H4 (cell line): Measurements from ENCODE around the gene TSPAN16. TPM values are rescaled to one million over a fixed set of nuclear protein-coding genes. Genes with fewer than 3 reads are reported as not detected.

Experiments
- total RNA-seq: library from RNA; depleted of rRNA; stranded (reverse); fragments of >200 nt; shearing (Covaris generic); gene quantifications from 2 replicates; pipeline ENCODE4 v1.2.3, GENCODE V29; 2014; rRNA removed

Gene TSPAN16
- total RNA-seq, 1 experiment from 2014 or later = not detected

Other genes starting within 250 kb of the TSPAN16 start
- gene LDLR, start 206.7 kb upstream of the TSPAN16 start, total RNA-seq = 82.0 and 87.2 TPM in 2 replicates
- 32.6 and 37.8 TPM in 2 replicates for gene SPC24, start 140.4 kb upstream of the TSPAN16 start, total RNA-seq
- gene KANK2, start 98.6 kb upstream of the TSPAN16 start, total RNA-seq = 63.8 and 79.8 TPM in 2 replicates
- gene ANGPTL8, start 56.5 kb upstream of the TSPAN16 start, total RNA-seq = not detected in 2 replicates
- gene DOCK6, start 33.6 kb upstream of the TSPAN16 start, total RNA-seq = 3.3 and 3.9 TPM in 2 replicates
- gene RAB3D, start 43.5 kb downstream of the TSPAN16 start, total RNA-seq = 0.37 TPM in 1 of 2 replicates, not detected in the other
- gene TMEM205, start 50.1 kb downstream of the TSPAN16 start, total RNA-seq = 74.7 and 139 TPM in 2 replicates
- gene CCDC159, start 50.4 kb downstream of the TSPAN16 start, total RNA-seq = 3.6 and 5.1 TPM in 2 replicates
- 10.7 and 12.7 TPM in 2 replicates for gene PLPPR2, start 59.3 kb downstream of the TSPAN16 start, total RNA-seq
- gene SWSAP1, start 78.5 kb downstream of the TSPAN16 start, total RNA-seq = 0.45 and 1.0 TPM in 2 replicates
- gene EPOR, start 88.2 kb downstream of the TSPAN16 start, total RNA-seq = 3.0 and 5.4 TPM in 2 replicates
- gene RGL3, start 123.2 kb downstream of the TSPAN16 start, total RNA-seq = 0.14 TPM in 1 of 2 replicates, not detected in the other
- 0.99 and 1.7 TPM in 2 replicates for gene ODAD3, start 139.0 kb downstream of the TSPAN16 start, total RNA-seq
- 40.7 and 54.9 TPM in 2 replicates for gene PRKCSH, start 139.5 kb downstream of the TSPAN16 start, total RNA-seq
- not detected in 2 replicates for gene ELAVL3, start 184.9 kb downstream of the TSPAN16 start, total RNA-seq
- 4.6 and 9.8 TPM in 2 replicates for gene ZNF653, start 209.7 kb downstream of the TSPAN16 start, total RNA-seq
- gene ECSIT, start 233.0 kb downstream of the TSPAN16 start, total RNA-seq = 43.0 and 47.5 TPM in 2 replicates
- 0.21 and 0.25 TPM in 2 replicates for gene CNN1, start 242.7 kb downstream of the TSPAN16 start, total RNA-seq